Measurements from ENCODE around the gene SYNGAP1. TPM values are rescaled to one million over a fixed set of nuclear protein-coding genes. Genes with fewer than 3 reads are reported as not detected.

The SYNGAP1 gene
- total and polyA plus RNA-seq, 8 donors: 0.58 to 78.8 (median 5.1) TPM

- WGBS, 5 donors: 94 to 98% (median 95%) methylated on average over 11 to 17 of the region's 17 CpGs
- peaks cover 0 to 24% (median 0%) of the 10 kb centered on the region in 4 donors for H3K36me3 ChIP-seq
- TF ChIP-seq POLR2AphosphoS5 (IDR thresholded peaks at IDR 0.05) (no peak), CTCF (IDR thresholded peaks at IDR 0.05) (no peak), POLR2A (IDR thresholded peaks at IDR 0.05) (no peak), EP300 (IDR thresholded peaks at IDR 0.05) (no peak)
- H3K27me3 ChIP-seq: no peaks in the 10 kb centered on the region
- H3K4me1 ChIP-seq: peaks cover 0 to 10% (median 7%) of the 10 kb centered on the region in 4 donors
- no peaks in the 10 kb centered on the region for H3K9me3 ChIP-seq
- intact Hi-C loops (cut with DNase I; ENCODE audit: low total_unique reads): no loop called here
- DNase-seq: no peak
- H3K27ac ChIP-seq: no peak overlapping the region
- no peak overlapping the region for H3K4me3 ChIP-seq
Observed at GRCh38 chr6:33406126-33406525, 13.7 kb upstream of the SYNGAP1 start.

- H3K4me3 ChIP-seq: no peak overlapping the region
- H3K27ac ChIP-seq: no peak overlapping the region
- 80 to 86% (median 83%) methylated on average over 5 of the region's 5 CpGs for whole genome bisulfite sequencing, 5 donors
- H3K9me3 ChIP-seq: no peaks in the 10 kb centered on the region
- intact Hi-C loops (cut with DNase I; ENCODE audit: low total_unique reads): no loop called here
- no peaks in the 10 kb centered on the region for H3K27me3 ChIP-seq
- peaks cover 8 to 19% (median 17%) of the 10 kb centered on the region in 4 donors for H3K4me1 ChIP-seq
- TF ChIP-seq POLR2AphosphoS5 (IDR thresholded peaks at IDR 0.05) (no peak), EP300 (IDR thresholded peaks at IDR 0.05) (no peak), POLR2A (IDR thresholded peaks at IDR 0.05) (no peak), CTCF (IDR thresholded peaks at IDR 0.05) (no peak)
- peak in 1 of 2 donors; percentile 62 for DNase-seq
- peaks cover 0 to 25% (median under 1%) of the 10 kb centered on the region in 4 donors for H3K36me3 ChIP-seq
Observed at GRCh38 chr6:33407132-33407718, 12.6 kb upstream of the SYNGAP1 start.

GRCh38 chr6:33410050-33410710 is 9.7 kb upstream of the SYNGAP1 start:
- Histone ChIP-seq H3K4me3 (peak overlapping the region; percentile 94 to 100 (median 98)), H3K9me3 (no peaks in the 10 kb centered on the region), H3K27ac (peak overlapping the region; percentile 95 to 99 (median 99)), H3K27me3 (no peaks in the 10 kb centered on the region), H3K4me1 (peaks cover 12 to 49% (median 38%) of the 10 kb centered on the region in 4 donors), H3K36me3 (peaks cover 22 to 36% (median 30%) of the 10 kb centered on the region in 4 donors)
- peak; percentile 98 to 100 for DNase-seq
- TF ChIP-seq EP300 (IDR thresholded peaks at IDR 0.05): no peak
- no peak for TF ChIP-seq CTCF (IDR thresholded peaks at IDR 0.05)
- TF ChIP-seq POLR2A (IDR thresholded peaks at IDR 0.05): peak in 1 of 4 donors; percentile 55
- TF ChIP-seq POLR2AphosphoS5 (IDR thresholded peaks at IDR 0.05): peak; percentile 76 to 95 (median 94)
- 0 to 1% (median 1%) methylated on average over 21 to 63 of the region's 65 CpGs for WGBS, 5 donors
- intact Hi-C loops (cut with DNase I; ENCODE audit: low total_unique reads): no loop called here

GRCh38 chr6:33410711-33411631 is 8.9 kb upstream of the SYNGAP1 start, which contains the start of gene PHF1:
TSS of gene PHF1 (plus strand) at chr6:33411014. CDS start at chr6:33412264, 1,250 bp downstream.
- TF ChIP-seq CTCF (IDR thresholded peaks at IDR 0.05) (no peak), POLR2AphosphoS5 (IDR thresholded peaks at IDR 0.05) (peak in 2 of 3 donors; percentile 55 to 60), EP300 (IDR thresholded peaks at IDR 0.05) (no peak), POLR2A (IDR thresholded peaks at IDR 0.05) (no peak)
- Histone ChIP-seq H3K27me3 (no peaks in the 10 kb centered on the region), H3K4me3 (peak within 1 kb of the TSS; percentile 94 to 100 (median 98)), H3K9me3 (no peaks in the 10 kb centered on the region), H3K27ac (peak within 1 kb of the TSS; percentile 95 to 99 (median 99)), H3K4me1 (peaks cover 15 to 57% (median 46%) of the 10 kb centered on the region in 4 donors), H3K36me3 (peaks cover 30 to 39% (median 38%) of the 10 kb centered on the region in 4 donors)
- peak in 1 of 2 donors; percentile 77 for DNase-seq
- WGBS, 5 donors: 1 to 2% (median 1%) methylated on average over 10 to 63 of the region's 67 CpGs
- intact Hi-C loops (cut with DNase I; ENCODE audit: low total_unique reads): no loop called here

Data from stomach (tissue), 9 donors.